GM18873 (cell line): ENCODE data around the gene C16orf96.

Experiments
- ATAC-seq: cut with Tn5 transposase; IDR thresholded peaks from one replicate; pipeline ENCODE4 v1.9.1; 2021; ENCODE audit warnings: mild to moderate bottlenecking, moderate library complexity, moderate number of reproducible peaks; ENCODE audit not compliant: unreplicated experiment, low FRiP score

C16orf96 gene

DNA sequence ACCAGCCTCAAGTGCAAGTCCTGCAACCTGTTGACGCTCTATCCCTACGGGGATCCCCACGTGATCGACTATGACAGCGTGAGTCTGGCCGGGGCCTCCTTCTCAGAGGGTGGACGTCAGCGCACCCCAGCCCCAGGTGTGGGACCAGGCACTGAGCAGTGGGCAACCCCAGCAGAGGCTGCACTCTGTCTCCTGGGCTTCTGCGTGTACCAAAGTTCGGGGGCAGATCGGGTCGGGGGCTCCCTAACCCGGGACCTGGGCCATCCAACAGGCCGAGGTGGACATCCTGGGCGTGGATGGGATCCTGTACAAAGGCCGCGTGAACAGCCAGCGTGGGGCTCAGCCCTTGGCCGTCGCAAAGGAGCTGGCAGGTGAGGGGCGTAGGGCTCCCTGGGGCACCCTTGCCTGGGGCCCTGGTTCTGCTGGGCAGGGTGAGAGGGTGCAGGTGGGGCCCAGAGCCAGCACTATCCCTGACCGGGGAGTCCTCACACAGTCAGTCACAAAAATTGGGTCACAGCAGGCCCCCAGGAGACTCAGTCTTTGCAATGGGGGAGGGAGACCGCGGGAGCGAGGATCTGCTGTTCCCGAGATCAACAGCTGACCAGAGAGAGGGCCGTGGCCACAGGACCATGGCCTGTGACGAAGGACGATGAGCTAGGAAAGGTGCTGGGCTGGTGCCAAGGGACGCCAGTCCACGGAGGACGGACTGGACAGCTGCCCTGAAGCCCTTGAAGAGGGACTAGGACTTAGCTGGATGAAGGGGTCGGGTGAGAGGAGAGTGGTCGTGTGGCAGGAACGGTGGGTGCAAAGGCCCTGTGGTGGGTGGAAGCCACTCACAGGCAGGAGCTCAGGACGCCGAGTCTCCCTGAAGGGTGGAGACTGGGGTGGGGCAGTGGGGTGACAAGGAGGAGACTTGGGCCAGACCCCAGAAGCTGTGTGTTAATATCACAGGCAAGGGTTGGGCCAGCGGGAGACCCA, 38.6 kb downstream of the C16orf96 start:
- ATAC-seq, result no peak

- no peak for ATAC-seq
Observed at GRCh38 chr16:4597174-4597573, 41.0 kb downstream of the C16orf96 start.

DNA sequence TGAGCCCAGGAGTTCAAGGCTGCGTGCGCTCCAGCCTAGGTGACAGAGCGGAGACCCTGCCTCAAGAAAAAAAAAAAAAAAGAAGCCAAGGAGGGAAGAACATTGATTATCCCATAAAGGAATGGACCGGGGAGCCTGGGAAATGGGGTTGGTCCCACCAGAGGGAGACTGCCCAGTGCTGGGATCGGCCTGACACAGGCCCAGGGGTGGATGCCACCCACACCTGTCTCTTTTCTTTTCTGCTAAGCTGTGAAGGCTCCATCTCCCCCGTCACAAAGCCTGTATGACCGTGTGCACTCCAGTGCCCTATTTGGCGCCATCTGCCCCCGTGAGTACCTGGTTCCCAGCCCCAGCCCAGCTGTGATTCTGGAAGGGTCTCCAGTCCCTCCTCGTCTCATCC, 42.9 kb downstream of the C16orf96 start:
- no peak for ATAC-seq

DNA sequence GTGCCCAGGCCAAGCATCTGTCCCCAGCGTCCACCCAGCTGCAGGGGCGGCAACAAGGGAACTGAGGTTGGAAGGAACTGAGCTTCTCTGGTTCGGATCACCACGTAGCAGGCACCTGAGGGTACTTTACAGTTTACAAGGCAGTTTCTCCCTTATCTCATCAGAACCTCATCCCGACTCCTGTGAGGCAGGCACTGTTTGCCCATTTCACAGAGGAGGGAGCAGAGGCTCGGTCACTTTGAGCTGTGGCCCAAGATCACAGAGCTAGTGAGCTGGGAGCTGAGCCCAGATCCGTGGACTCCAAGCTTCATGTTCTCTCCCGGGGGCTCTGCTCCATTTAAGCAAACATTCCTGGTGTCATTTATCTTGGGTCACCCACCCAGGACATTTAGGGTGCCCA, 43.4 kb downstream of the C16orf96 start:
- no peak for ATAC-seq

GRCh38 chr16:4601036-4601863, 45.1 kb downstream of the C16orf96 start:
- ATAC-seq, result no peak

- ATAC-seq, result no peak
Observed at GRCh38 chr16:4601864-4602186, 45.7 kb downstream of the C16orf96 start.

GRCh38 chr16:4602331-4602730, 46.2 kb downstream of the C16orf96 start:
- ATAC-seq, result no peak

DNA sequence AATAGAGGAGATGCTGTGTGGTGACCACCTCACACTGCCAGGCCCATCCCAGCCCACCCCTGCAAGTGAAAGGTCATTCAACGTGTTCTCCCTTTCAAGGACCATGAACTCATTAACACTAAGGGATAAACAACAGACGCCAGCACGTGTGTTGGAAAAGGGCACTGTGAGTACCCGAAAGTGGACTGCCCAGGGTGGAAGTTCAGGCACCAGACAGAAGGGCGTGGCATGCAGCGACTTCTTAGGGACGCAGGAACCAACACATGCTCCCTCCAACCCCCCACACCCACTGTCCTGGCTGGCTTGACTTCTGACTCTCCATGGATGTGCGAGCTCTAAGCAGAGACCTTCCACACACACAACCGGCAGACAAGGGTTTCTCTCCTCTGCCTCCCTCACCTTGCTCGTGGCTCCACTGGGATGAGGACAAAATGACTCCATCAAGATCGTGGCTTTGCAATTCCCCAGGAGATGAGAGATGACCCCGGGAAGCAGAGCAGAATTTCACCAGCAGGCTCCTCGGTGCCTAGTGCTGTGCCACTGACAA, 47.6 kb downstream of the C16orf96 start:
- ATAC-seq, result no peak

DNA sequence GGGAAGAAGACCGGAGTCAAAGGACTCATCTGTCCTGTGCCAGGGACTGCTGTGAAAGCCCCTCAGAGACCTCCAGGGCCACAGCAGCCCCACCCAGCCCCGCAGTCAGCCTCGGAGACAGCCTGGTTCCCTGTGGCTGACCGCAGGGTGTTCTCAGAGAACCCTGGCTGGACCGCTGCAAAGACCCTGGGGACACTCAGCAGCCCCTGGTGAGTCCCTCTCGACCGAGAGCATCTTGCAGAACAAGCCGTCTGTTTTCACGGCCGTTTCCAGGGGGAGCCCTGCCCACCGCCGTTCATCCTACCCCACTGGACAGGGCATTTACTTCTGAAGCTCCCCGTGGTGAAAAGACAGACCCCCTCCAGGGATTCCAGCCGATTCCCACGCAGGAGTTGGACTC, 48.3 kb downstream of the C16orf96 start:
- no peak for ATAC-seq

- no peak for ATAC-seq
Observed at GRCh38 chr16:4606354-4606753, 50.2 kb downstream of the C16orf96 start.

DNA sequence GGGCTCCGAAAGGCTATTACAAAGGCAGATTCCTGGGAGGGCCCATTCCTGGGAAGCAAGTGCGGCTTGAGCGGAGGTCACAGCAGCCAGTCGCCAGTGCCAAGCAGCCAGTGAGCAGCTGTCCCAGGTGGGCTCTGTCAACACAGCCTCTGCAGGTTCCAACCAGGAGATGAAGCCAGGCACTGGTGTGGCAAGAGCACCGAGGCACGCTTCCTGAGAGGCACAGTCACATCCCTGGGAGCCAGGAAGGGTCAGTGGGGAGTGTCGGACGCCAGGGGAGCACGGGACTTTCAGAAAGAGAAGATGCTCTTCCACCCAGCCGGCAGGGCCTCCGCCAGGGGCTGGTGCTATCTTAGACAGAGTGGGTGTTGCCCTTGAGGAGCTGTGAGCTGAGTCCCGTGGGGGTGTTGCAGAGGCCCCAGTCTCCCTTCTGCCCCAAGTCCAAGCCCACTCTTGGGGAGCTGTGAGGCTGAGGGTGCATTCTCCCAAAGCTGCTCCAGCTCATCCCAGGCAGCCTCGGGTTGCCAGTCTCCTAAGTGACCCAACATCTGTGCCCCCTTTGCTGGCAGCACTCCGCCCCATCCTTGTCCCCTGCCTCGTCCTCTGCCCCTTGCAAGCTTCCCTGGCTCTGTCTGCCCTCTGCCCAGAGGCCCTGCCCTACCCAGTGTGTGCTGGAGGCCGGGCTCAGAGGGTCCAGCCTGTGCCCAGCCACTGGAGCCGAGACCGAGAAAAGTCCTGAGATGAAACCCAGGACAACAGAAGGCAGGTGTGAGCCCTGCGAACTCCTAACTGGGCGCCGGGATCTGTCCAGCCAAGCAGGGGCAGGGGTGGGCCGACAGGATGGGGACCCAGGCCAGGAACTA, 51.9 kb downstream of the C16orf96 start:
- ATAC-seq, result no peak

DNA sequence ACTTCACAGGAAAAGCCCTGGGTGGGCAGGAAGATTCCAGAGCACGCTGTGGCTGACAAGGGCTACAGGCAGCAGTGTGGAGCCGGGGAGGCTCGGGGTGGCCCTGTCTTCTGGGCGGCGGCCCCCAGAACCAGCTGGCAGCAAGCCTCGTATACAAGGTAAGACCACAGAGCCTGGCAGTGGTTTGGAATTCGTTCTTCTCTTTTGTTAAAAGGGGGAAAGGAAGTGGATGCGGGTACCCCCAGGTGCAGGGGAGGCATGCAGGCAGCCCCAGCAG, 52.5 kb downstream of the C16orf96 start:
- ATAC-seq, result no peak

DNA sequence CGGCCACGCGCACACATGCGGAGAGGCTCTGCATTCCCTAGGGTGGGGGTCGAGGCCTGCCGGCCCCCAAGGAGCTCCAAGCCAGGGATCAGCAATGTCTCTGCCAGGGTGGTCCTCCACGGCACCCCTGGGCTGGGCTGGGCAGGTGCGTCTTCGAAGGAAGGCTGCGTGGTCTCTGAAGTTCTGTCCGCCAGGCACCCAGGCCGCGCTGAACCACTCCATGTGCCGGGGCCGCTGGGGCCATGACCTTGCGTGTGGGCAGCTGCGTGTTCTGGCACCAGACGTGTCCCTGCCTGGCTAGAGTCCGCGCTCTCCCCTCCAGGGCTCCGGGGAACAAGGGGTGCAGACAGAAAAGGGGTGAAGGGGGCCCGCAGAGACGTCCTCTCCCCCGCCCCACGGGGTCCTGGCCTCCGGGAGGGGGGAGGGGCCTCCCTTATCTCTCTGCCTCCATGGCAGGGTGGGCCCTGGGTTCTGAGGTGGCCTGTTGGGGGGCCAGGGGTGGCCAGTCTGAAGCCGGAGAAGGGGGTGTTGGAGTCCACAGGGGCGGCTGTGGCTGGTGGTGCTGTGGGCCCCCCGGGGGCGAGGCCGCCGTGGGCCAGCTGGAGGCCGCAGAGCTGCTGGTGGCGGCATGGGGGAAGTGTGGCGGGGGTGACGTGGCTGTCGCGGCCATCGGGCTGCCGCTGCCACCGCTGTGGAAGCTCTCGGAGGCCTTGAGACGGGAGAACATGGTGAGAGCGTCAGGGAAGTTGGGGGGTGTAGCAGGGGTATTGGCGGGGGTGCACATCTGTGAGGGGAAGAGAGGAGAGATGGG, 53.3 kb downstream of the C16orf96 start:
- ATAC-seq, result no peak

DNA sequence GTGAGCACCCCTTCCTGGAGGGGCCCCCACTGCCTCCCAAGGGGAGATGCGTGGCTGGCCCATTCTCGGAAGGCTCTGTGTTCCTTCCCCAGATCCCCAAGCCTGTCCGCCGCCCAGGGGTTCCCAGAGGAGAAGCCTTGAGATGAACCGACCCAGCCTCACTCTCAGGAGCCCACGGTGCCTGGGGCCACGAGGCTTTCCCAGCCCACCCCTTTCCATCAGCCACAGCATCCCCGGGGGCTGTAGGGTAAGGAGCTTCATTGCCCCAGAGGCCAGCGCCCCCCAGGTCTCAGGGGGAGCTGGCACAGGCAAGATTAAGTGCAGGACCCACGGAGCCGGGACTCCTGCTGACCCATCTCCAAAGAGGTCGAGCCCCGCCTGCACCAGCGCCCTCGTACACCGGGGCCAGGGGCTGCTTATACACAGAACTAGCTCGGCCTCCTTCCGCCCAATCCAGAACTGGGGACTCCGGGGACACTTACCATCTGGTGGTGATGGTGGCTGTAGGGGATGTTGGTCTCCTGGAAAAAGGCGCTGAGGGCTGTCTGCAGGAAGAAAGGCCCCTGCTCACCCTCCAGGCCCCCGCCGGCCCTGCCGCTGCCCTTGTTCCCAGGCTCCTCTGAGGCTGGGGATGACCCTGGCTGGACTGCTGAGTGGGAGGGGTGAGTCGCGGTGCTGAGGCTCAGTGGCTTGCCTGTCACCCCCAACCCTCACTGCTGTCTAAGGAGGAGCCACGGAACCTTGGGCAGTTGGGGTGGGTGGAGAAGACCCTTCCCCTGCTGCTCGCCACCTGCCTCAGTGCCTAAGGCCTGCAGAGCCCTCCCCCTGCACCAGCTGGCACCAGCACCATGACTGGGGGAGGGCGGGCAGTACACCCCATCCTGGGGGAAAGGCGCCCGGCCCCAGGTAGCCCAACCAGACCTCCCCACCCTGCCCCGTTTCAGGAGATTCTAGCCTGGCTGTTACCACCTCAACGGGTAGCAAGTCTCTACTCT, 54.2 kb downstream of the C16orf96 start:
- no peak for ATAC-seq

GRCh38 chr16:4611337-4612021, 55.3 kb downstream of the C16orf96 start:
- no peak for ATAC-seq

- ATAC-seq, result no peak
Observed at GRCh38 chr16:4612474-4612931, 56.4 kb downstream of the C16orf96 start.

- ATAC-seq, result no peak
Observed at GRCh38 chr16:4612977-4613635, 57.0 kb downstream of the C16orf96 start.
